HG03108 (cell line): ENCODE measurements around the gene HJURP.
A peak's percentile ranks its signal among the peaks of the same experiment; 100 is the strongest.
"Not testable (repeated sequence)": the region's sequence is repeated elsewhere in the genome, so short reads cannot be mapped to it uniquely, and the experiment has no call there.

Experiments used
- ATAC-seq: cut with Tn5 transposase; IDR thresholded peaks from one replicate; pipeline ENCODE4 v1.9.1; 2021; ENCODE audit warnings: moderate library complexity; ENCODE audit not compliant: unreplicated experiment

HJURP gene, protein sequence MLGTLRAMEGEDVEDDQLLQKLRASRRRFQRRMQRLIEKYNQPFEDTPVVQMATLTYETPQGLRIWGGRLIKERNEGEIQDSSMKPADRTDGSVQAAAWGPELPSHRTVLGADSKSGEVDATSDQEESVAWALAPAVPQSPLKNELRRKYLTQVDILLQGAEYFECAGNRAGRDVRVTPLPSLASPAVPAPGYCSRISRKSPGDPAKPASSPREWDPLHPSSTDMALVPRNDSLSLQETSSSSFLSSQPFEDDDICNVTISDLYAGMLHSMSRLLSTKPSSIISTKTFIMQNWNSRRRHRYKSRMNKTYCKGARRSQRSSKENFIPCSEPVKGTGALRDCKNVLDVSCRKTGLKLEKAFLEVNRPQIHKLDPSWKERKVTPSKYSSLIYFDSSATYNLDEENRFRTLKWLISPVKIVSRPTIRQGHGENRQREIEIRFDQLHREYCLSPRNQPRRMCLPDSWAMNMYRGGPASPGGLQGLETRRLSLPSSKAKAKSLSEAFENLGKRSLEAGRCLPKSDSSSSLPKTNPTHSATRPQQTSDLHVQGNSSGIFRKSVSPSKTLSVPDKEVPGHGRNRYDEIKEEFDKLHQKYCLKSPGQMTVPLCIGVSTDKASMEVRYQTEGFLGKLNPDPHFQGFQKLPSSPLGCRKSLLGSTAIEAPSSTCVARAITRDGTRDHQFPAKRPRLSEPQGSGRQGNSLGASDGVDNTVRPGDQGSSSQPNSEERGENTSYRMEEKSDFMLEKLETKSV

DNA sequence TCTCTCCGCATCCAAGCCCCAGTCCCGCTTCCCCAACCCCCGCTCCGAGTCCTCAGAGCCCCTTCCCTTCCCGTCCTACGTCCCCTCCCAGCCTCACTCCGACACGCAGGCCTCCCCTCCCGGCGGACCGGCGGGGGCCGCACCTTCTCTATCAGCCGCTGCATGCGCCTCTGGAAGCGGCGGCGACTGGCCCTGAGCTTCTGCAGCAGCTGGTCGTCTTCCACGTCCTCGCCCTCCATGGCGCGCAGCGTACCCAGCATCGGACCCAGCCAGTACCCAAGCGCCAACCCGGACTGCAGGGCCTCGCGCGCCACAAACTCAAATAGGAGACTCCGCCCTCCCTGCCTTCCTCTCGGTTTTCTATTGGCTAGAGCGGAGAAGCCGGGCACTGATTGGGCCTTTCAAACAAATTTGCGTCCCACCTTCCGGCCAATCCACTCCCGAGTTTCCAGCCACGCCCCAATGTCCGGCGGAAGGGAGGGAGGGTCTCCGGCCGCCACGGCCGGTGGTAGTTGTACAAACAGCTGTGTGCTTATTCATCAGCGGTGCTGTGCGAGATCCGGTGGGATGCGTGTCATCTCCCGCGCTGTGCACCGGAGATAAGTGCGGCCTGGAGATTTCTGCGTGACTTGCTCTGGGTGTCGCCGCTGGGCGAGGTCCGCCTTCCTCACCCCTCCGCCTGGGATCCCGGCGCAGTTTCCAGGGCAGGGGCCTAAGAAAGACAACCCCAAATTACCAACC is at the start of gene HJURP:
HJURP (minus strand) TSS at position 295 of the 741 bp plus-strand sequence; CDS start at position 260, 35 bp downstream.
- ATAC-seq, result peak; percentile 98

DNA sequence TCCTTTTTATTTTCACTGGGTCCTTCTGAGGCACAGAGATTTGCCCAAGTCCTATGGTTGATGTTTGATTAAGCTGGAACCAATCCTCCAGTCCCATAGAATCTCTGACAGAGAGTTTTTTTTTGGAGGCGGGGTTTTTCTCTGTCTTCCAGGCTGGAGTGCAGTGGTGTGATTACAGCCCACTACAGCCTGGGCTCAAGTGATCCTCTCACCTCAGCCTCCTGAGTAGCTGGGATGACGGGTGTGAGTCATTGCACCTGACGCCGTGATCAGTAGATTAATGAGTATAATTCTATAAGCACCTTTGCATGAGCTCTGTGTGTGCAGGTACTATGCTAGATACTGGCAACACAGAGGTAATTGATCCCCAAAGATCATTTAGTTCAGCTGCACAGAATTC is 47.5 kb upstream of the HJURP start:
- ATAC-seq, result no peak

GRCh38 chr2:233901367-233901766 is 47.0 kb upstream of the HJURP start:
- no peak for ATAC-seq

DNA sequence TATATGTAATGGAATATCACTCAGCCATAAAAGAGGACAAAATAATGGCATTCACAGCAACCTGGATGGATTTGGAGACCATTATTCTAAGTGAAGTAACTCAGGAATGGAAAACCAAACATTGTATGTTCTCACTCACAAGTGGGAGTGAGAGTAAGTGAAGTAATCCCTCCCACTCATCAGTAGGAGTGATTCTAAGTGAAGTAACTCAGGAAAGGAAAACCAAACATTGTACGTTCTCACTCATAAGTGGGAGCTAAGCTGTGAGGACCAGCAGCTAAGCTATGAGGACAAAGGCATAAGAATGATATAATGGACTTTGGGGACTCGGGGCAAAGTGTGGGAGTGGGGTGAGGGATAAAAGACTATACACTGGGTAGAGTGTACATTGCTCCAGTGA is 41.9 kb upstream of the HJURP start:
- not testable (repeated sequence) for ATAC-seq

DNA sequence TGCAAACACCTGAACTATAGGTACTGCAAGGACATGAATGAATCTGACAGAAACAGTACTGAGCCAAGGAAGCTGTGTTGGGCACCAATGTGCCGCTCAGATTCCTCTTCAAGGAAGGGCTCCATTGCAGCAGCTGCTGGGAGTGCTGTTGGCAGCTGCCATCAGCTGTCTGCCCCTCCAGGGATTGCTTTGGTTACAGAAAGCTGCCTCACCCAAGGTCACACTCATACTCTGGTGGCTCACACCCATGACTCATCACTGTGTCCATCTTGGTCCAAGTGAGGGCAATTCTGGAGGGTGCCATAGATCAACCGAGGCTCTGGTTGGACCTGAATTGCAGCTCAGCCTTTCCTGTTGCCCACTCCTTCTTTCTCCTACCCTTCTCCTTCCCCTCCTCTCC is 38.5 kb upstream of the HJURP start:
- no peak for ATAC-seq

GRCh38 chr2:233882353-233882752 is 28.0 kb upstream of the HJURP start:
- ATAC-seq, result no peak

GRCh38 chr2:233872125-233872524 is 17.8 kb upstream of the HJURP start:
- ATAC-seq, result not testable (repeated sequence)

DNA sequence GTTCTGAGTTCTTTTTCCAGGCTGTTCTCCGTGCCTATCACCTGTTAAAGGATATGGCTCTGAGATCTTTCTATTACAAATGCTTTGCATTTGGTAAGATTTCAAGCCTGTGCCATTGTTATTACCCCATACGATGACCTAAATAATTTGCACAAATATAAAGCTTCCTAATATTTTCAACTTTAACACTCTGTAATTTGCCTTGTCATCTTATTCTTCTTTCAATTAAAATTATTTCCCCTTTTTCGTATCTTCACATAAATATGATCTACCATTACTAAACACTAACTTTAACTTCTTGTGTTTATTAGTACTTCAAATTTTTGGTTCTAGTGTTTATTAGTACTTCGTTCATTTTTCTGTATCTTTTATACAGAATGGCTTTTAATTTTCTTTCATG is 17.1 kb upstream of the HJURP start:
- ATAC-seq, result no peak

- ATAC-seq, result no peak
These were observed 13.7 kb upstream of the HJURP start, which contains the start of gene MSL3B for GRCh38 chr2:233867993-233868532. Gene MSL3B (minus strand): TSS chr2:233868386.

- no peak for ATAC-seq
These were observed 12.1 kb upstream of the HJURP start for GRCh38 chr2:233866479-233866878.

DNA sequence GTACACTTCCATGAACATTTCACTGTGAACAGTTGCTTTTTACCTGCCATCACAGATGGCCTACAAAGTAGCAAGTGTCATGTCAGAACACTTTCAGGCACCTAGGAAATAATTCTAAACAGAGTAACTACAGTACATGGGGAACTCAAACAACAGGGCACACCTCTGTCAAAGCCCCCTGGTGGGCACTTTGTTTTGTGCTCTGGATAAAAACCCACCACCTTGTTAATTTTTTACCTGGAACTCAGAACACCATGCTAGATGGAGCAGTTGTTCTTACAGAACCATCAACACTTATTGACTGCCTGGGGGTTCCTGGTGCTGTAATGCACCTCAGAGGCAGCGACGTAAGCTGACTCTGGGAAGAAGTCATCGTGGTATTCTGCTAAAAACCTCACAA is 11.5 kb upstream of the HJURP start:
- ATAC-seq, result no peak

DNA sequence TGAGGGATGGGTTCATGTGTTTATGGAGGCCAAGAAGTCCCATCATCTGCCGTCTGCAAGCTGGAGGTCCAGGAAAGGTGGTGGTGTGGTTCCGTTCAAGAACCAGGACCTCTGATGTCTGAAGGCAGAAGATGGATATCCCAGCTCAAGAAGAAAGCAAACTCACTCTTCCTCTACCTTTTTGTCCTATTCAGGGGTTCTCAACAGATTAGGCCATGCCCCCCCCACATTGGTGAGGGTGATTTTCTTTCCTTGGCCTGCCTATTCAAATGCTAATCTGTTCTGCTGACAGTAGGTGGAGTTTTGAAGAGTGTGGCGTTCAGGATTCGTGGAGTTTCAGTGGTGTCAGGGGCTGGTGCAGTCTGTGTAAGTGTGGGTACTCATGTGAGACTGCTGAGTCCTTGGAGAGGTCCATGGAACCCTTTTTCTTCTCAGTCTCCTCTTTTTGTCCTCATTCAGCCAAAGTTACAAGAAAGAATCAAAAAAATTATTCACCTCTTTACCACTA is 8.0 kb upstream of the HJURP start:
- ATAC-seq, result no peak

- no peak for ATAC-seq
These were observed 4.0 kb upstream of the HJURP start for GRCh38 chr2:233858331-233858730.

- no peak for ATAC-seq
These were observed 3.3 kb upstream of the HJURP start for GRCh38 chr2:233857511-233858141.

DNA sequence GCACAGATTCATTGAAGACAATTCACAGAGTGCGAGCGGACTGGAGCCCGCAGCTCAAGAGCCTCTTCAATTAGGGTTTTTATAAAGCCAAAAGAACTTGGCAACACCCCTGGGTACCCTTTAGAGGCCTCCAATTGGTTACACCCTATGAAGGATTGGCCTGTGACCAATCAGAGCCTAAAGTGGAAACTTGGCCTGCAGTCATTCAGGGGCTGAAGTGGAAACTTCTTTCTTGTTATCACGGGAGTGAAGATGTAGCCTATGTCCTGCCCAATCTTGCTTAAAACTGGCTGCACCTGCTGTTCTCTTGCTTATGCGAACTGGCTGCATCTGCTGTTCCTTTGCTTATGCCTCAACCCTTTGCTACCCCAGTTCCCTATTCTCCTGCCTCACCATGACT is 1.8 kb upstream of the HJURP start:
- no peak for ATAC-seq

DNA sequence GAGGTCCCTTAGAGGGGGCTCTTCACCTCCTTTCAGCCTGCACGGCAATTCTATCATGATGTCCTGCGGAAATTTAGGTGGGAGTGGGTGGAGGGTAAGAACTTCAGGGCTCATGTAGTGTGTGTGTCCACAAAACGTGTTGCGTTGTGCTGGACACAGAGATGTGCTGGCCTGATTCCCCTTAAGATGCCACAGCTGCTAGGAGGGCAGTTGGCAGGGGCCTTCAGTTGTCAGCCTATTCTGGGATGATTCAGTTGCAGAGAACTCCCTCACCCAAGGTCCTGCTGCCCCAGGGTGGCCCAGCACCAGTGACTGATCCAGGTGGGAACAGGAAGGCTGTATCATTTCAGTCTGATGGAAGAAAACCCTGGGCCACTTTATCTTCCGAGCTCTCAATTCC is 1.0 kb upstream of the HJURP start:
- no peak for ATAC-seq

DNA sequence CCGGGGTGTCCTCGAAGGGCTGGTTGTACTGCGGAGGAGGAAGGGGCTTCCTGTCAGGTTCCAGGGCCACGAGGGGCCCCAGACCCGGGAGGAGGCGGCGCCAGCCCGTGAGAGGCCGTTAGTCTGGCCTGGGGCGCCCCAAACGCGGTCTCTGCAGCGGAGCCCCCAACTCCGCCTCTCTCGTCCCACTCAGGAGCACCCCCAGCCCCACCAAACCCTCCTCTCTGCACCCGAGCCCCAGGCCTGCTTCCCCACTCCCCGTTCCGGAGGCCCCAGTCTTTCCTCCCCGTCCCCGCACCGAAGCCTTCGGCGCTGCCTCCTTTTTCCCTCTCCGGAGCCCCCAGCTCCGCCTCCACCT is 473 bp downstream of the HJURP start:
- ATAC-seq, result no peak

DNA sequence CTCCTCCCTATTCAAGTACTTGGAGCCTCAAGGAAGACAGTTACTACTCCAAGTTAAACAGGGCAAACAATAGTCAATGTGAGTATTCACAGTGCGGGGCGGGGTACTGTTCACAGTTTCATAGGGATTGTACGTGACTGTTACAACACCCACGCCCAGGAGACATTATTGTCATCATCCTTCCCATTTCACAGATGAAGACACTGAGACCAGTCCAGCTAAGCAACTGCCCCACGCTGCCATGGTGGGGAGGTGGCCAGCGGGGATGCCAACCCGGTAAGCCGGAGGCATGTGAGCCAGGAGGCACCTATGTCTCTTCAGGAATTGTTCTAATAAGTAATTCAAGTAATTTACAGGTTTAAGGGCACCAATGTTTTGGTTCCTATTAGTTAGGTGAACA is 982 bp downstream of the HJURP start:
- no peak for ATAC-seq

DNA sequence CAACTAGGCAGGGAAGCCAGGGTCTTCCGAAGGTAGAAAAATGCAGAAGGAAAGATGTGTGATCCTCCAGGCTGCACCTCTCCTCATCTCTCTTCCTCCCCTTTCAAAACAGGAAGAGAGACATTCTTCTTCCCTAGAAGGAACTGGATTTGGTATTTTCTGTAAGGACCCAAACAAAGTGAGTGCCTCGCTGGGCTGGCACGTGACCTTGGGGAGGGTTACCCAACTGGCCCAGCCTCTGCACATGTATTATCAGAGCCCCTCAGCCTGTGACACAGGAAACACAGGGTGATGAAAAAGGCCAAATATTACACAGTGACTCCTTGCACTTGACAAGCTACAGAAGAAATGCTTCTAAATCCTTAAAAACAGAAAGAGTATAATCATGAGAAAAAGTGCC is 2.3 kb downstream of the HJURP start:
- ATAC-seq, result no peak

DNA sequence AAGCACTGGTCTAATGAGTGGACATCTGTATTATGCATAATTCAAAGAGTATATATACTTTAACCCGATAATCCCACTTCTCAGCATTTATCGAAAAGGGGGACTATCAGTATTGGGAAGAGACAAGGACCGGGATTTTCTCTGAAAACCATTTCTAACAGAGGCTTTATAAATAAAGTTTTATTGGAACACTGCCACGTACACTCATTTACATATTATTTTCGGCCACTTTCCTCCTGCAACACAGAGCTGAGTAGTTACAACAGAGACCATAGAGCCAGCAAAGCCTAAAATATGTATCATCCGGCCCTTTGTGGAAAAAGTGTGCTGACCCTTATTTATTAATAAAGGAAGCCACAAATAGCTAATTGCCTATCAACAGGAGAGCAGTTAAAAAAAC is 3.2 kb downstream of the HJURP start:
- ATAC-seq, result no peak

DNA sequence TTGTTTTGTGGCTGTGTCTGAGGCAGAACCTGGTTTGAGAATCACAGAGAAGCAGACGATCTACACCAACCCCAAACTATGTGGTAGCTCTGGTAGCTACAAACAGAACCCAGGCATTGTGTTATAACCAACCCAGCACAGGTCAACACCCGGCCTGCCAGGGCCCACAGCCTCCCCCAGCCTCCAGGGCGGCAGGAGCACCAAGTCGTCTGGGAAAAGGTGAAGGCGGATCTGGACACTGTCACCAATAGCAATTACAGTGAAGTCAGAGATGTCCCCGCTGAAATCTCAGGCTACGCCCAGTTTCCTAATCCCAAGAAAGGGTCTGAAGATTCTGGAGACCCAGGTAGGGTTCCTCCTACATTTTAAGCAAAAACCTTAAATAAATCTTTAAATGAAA is 3.6 kb downstream of the HJURP start:
- ATAC-seq, result no peak
